ENCODE results near the gene C2CD2.

The C2CD2 gene

GRCh38 chr21:41881051-41881450 lies 72.8 kb downstream of the C2CD2 start:
- DNase-seq, result no peak

GRCh38 chr21:41880153-41880552 lies 73.7 kb downstream of the C2CD2 start:
- DNase-seq, result no peak

- DNase-seq, result peak; percentile 84
Observed at GRCh38 chr21:41879190-41879998, 74.4 kb downstream of the C2CD2 start, which contains the start of gene PRDM15. Gene PRDM15 (minus strand): TSS chr21:41879344. CDS start chr21:41860363, 18,981 bp downstream.

- DNase-seq, result peak; percentile 77
Observed at GRCh38 chr21:41878831-41879189, 75.0 kb downstream of the C2CD2 start.

GRCh38 chr21:41877901-41878830 lies 75.7 kb downstream of the C2CD2 start:
- no peak for DNase-seq

- no peak for DNase-seq
Observed at GRCh38 chr21:41876928-41877652, 76.7 kb downstream of the C2CD2 start.

- no peak for DNase-seq
Observed at GRCh38 chr21:41876396-41876795, 77.4 kb downstream of the C2CD2 start.

- DNase-seq, result no peak
Observed at GRCh38 chr21:41875086-41875485, 78.7 kb downstream of the C2CD2 start.

GRCh38 chr21:41874611-41875010 lies 79.2 kb downstream of the C2CD2 start:
- no peak for DNase-seq

GRCh38 chr21:41873426-41873825 lies 80.4 kb downstream of the C2CD2 start:
- no peak for DNase-seq

GRCh38 chr21:41873005-41873404 lies 80.8 kb downstream of the C2CD2 start:
- no peak for DNase-seq

- no peak for DNase-seq
Observed at GRCh38 chr21:41871293-41872030, 82.4 kb downstream of the C2CD2 start.

- DNase-seq, result no peak
Observed at GRCh38 chr21:41869771-41870170, 84.0 kb downstream of the C2CD2 start.

GRCh38 chr21:41868062-41868710 lies 85.6 kb downstream of the C2CD2 start:
- DNase-seq, result no peak

- DNase-seq, result no peak
Observed at GRCh38 chr21:41867313-41867712, 86.5 kb downstream of the C2CD2 start.

- DNase-seq, result no peak
Observed at GRCh38 chr21:41866274-41866809, 87.5 kb downstream of the C2CD2 start.

GRCh38 chr21:41865002-41865777 lies 88.6 kb downstream of the C2CD2 start:
- DNase-seq, result no peak

GRCh38 chr21:41864311-41865001 lies 89.4 kb downstream of the C2CD2 start:
- DNase-seq, result no peak

GRCh38 chr21:41863439-41863740 lies 90.4 kb downstream of the C2CD2 start:
- no peak for DNase-seq

- no peak for DNase-seq
Observed at GRCh38 chr21:41861987-41862386, 91.8 kb downstream of the C2CD2 start.
